GM19438 (cell line): ENCODE results near the gene RRBP1.

Source experiments
- ATAC-seq: cut with Tn5 transposase; IDR thresholded peaks from one replicate; pipeline ENCODE4 v1.9.1; 2021; ENCODE audit warnings: low read depth; ENCODE audit not compliant: unreplicated experiment

RRBP1 gene

DNA sequence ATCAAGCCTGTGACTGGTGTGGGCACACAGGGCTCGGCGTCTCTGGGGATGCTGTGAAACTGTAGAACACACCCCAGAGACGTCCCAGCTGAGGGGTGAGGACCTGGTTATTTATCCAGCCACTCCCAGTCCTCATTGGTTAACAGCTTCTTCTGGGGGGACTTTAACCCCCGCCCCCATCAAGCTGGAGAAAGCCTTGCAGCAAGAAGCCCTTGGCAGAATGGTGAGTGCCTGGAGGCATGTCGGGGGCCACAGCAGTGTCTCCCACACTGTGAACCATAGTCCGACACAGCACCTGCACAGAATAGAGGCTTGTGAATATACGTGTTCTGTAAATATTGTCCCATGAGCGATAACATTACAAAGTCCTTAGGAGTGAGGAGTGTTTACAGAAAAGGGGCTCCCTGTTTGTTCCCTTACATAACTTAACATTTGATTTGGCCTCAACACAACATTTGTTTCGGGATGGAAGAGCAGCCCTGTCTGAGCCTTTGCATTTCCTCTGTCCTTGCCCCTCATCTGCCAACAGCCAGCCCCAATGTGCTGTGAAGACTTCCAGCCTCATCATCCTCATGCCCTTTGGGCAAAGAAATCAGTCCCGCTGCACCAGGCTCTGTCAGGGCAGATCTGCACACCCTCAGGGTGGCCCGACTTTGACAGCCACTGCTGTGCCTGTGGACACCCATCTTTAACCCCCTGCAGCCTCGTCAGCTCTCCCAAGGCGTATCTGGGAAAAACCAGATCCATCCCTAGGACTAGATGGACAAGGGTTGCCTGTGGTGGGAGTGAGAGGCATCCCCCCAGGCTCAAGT lies 2.2 kb upstream of the RRBP1 start:
- ATAC-seq: no peak

DNA sequence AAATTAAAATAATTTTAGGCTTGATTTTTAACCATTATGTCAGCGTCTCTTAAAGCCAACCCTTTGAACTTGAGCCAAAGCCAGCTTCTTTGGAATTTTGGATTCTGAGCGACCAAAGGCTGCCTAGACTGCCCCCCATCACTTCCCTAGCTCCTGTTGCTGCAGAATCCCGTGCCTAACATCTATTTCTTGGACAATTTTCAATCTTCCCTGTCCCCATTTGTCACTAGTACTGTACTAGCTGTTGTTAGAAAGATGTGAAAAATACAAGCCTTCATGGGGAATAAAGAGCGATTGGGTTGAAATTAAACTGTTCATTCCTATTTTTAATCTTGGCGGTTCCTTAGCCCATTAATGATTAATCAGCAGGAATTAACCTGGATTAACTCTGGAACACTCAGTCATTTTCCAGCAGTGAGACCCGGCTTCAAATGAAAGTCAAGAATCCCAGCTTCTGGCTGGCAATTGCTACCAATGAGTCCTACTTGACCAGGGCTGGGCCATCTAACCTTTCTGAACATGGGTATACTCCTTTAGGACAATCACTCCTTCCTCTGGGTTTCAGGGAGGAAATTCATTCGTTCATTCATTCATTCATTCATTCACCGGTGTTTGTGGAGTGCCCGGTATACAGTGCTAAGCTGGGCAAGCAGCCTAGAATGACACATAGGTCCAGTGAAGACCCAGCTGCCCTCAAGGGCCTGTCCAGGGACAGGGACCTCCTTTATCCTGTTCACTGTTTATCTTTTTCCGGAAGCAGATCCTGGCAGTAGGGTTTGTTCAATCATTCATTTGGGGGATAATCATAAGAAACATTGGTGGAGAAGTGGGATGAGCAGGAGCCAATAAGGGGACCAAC lies 1.4 kb upstream of the RRBP1 start:
- no peak for ATAC-seq

DNA sequence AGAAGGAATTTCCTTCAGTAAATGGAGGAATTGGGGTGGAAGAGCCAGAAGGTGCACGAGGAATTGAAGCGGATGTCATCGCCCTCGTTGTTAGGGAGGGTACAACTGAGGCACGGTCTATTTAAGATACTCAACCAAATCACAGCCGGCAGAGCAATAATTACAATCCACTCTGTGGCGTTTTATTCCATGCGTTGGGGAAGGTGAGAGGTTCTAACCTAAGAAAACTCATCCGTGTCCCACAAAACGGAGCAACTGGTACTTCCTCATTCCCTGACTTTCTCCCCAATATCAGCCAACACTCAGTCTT lies 802 bp upstream of the RRBP1 start:
- no peak for ATAC-seq

DNA sequence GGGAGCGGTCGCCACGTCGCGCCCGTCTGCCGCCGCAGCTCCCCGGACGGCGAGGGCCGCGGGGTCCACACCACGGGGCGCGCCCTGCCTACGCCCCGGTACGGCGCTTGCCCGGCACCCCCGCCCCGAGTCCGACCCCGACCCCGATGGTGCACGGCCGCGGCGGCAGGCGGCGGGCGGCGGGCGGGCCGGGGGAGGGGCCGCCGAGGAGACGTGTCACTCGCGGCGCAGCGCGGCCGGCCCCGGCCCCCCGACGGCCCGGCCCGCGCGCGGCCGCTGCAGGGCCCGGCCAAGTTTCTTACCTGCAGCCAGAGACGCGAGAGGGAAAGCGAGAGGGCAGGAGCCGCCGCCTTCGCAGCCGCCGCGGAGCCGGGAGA lies 328 bp downstream of the RRBP1 start:
- peak; percentile 5 for ATAC-seq

DNA sequence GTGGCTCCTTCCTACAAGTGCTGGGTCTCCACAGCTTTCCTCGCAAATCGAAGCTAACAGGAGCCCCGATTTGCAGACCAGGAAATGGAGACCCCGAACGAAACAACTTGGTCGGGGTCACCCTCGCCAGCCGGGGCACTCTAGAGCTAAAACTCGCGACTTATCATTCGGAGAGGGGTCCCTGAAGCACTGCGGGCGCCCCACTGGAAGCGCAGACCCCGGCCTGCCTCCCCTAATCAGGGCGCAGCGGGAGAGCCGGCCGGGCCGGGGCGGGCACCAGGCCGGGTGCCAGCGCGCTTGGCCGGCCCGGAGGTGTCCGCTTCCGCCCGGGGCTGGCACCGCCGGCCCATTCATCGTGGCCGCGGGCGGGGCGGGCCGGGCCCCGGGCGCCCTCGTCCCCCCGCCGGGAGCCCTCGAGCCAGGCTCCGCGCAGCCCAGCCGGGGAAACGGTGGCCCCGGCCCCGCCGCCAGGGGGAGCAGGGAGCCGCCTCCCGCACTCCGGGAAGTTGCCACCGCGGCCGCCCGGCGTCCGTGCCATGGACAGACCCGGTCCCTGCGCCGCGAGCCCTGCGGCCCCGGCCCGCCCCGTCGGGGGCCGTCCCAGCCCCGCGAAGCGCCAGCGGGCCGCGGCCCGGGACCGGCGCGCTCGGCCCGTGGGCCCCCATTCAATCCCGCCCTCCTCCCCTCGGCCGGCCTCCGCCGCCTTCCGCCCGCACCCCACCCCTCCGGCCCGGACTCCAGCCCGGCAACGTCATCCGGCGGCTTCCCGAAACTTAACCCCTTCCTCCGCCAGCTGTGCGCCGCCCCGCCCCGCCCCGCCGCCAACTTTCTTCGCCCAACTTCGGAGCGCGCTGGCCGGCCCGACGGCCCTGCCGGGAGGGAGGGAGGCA lies 961 bp downstream of the RRBP1 start:
- ATAC-seq: peak; percentile 41

DNA sequence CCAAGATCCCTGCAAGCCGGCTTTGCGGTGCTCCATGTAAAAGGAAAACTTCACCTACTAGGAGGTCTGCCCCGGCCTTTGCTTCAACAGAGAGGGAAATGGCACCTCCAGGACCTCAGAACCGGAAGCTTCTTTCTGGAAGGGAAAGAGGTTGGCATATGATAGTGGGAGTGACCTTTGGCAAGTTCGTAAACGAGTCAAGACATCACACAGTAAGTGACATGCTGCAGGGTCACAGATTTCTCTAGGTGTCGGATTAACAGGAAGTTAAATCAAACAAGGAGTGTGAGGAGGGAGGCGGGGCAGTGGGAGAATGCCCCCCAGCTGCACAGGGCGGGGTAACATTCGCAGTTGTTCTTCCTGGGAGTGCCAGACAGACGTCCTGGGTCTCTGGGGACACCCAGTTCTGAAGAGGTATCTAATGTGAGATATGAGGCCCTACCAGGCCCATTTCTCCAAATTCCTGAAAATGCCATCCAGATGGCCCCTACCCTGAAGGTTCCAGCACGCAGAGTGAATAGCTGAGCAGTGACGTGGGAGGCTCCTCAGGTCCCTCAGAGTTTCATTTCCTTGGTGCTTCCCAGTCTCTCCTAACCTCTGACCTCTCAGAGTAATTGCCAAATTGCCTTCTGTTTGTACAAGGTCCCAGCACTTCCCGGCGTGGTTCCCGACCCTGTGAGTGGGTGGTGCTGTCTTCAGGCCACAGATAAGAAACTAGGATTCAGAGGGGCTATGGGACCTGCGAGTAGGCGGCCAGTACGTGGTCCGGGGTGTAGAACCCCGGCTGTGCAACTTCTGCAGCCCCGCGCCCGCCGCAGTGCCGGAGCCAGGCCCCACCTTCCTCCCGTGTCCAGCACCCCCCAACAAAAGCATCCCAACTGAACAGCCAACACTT lies 1.9 kb downstream of the RRBP1 start:
- ATAC-seq: no peak

DNA sequence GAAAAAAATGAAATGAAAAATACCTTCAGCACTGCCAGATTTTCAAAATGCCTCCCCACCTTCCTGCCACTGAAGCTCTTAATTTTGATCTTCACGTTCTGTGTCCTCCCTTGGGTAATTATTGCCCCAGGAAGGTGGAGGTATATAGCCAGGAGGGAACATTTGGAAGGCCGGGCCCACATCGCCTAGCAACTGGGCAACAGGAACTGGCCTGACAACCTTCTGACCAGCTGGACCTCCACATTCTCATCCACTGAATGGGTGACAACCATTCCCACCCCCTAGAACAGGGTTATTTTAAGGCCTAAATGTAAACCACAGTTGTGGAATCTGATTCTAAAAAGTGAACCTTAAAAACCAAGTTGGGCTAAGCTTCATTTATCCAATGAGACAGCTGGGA lies 3.2 kb downstream of the RRBP1 start:
- ATAC-seq: no peak

DNA sequence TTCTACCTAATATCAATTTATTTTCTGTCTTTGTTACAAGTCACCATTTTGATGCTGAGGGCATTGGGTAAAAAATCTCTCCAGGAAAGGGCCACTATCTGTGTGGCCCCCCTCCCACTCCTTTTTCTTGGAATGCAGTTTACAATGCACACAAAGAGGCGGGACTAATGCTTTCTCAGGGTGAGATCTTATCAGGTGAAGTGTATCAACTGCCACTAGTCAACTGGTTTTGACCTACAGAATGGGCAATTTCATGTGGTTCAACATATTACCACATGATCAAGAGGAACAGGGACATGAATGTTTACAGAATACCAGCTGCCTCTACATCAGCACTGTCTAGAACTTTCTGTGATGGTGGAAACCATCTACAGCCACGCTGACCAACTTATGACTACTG lies 3.7 kb downstream of the RRBP1 start:
- no peak for ATAC-seq

DNA sequence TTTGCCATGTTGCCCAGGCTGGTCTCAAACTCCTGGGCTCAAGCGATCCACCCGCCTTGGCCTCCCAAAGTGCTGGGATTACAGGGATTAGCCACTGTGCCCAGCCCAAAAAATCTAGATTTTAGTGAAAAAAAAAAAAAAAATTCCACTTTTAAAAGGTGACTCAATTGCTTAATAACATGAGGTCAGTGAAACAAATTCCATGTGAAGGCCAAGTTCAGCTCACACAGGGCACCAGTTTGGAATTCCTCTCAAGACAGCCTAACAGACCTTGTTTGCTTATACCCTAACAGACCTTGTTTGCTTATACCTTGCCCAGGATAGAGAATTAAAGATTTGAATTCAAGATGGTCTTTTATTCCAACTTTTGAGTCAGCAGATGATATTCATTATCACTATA lies 5.1 kb downstream of the RRBP1 start:
- no peak for ATAC-seq

DNA sequence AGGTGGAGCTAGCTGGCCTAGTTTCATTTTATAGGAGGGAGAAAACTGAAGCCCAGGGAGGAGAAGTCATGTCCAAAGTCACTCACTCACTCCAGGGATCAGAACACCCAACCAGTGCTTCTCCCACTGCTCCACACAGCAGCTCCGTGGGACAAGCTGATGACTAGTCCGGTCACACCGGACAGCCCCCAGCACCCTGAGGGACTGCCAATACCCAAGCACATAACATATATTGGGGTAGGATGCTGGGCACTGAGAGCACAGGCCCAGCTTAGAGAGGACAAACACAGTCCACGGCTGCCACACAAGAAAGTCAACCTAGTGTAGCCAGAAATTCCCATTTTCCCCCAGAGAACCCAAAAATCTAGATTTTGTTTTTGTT lies 5.7 kb downstream of the RRBP1 start:
- no peak for ATAC-seq

DNA sequence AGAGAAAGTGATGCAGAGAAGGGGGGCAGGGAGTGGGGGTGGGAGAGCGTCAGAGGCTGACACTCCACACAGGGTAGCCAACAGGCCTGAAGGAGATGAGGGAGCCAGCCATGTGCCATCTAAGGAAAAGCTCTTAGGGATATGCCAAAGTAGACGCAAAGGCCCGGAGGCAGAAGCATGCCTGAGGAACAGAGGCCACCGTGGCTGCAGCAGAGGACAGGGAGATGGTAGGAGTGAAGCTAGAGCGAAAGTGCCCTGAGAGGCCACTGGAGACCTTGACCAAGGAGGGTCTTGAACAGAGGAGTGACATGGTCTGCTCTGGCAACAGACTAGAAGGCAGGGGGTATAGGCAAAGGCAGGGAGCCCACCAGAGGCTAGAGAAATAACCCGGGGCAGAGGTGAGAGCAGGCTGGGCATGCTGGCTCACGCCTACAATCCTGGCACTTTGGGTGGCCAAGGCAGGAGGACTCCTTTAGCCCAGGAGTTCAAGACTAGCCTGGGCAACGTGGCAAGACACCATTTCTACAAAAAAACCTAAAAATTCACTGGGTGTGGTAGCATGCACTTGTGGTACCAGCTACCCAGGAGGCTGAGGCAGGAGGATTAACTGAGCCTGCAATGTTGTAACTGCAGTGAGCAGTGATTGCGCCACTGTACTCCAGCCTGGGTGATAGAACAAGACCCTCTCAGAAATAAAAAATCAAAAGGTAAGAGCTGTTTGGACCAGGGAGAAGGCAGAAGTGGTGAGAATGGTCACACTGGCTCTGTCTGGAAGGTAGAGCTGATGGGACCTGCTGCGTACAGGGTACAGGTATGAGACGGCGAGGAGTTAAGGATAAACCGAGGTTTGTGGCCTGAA lies 6.3 kb downstream of the RRBP1 start:
- ATAC-seq: no peak

DNA sequence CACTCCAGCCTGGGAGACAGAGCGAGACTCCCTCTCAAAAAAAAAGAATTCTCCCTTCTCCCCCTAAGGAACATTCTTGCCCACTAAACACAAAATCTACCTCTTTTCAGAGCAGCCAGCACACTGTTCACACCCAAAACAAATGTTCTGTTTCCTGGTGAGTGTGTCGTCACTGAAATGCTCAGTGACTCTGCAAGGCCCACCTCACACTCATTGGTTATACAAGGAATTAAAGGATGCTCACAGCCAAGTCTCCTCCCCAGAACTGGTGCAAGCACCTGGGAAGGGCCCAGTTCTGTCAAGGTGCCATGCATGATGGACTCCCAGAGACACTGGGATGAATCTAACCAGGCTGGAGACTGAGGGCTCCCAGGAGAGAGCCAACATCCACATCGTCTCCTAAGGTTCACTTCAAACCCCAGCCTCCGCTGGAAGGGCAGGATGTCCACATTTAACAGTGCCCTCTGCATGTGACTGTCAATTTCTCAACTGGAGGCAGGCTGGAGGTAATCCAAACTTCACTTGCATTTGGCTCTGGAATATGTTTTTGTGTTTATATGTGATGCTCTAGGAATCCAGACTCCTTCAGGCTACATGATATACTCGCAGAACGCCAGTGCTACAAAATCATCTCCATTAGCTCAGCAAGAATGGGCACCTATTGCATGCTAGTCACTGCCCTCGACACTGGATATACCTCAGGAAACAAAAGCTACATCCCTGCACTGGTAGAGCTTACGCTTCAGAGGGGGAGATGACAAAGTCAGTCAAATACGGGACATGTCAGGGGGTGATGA lies 7.1 kb downstream of the RRBP1 start:
- no peak for ATAC-seq

DNA sequence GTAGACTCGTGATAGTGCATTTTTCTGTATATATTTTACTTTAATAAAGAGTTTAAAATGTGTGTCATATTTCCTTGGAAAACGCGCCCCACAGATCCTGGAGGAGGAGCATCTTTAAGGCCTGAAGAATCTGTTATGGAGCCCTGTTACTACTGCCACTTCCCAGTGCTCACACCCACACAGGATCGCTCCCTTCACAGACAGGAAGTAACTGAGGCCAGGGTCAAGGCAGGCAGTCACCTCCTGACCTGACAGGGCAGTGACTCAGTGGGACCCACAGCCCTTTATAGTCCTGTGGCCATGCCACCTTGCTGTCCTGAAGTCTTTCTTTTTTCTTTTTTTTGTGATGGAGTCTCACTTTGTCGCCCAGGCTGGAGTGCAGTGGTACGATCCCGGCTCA lies 9.0 kb downstream of the RRBP1 start:
- ATAC-seq: no peak

DNA sequence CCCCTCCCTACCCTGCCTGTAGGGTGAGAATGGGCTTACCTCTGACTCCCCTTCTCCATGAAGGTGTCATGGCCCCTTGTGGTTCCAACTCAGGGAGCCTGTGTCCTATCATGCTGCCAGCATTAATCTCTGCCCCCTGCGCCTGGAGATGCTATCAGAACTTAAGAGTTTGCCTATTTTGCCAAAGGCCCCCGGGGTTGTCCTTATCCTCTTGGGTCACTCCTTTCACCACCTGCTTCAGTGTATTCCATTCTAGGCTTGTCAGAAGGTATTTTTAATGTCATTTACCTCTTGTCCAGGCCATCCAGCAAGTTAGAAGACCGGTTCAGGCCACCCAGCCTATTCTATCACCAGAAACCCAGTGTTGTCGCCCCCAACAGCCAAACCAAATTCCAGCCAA lies 10.5 kb downstream of the RRBP1 start:
- ATAC-seq: no peak

DNA sequence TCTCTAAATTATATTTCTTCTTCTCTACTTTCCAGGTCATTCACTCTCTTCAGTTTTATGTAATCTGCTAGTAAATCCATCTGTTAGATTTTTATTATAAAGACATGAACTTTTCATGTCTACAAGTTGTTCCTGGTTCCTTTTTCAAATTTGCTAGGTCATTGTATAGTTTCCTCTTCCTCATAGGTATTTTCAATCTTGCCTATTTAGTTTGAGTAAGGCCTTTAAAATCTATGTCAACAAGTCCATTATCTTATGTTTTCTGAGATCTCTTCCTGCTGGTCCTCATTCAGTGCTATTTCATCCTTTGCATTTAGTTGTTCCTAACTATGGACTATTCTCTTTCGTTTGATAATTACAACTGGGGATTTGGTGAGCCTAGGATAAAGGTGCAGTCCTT lies 11.0 kb downstream of the RRBP1 start:
- no peak for ATAC-seq

DNA sequence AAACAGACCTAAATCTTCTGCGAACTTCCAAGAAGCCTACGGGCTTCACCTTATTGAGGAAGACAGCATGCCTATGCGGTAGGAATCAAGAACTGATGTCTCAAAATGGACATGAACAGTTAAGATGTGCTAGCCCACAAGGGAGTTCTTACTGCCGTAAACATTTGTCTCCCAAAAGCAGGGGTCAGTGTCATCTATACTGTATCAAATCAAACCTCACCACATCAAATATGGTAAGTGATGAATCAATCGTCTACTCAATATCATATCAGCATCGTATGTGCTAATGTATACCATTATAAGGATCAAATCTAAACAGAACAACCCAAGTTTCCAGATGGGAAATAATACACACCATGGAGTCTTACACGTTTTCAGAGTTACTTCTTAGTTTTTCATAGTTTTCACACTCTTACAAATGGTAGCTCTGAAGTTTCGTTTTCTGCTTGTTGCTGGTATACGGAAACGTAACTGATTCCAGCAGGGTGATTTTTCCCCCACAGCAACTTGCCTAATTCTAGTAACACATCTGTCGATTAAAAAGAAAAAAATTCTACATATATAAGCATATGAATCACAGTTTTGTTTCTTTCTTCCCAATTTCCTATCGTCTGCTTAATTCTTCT lies 12.6 kb downstream of the RRBP1 start:
- no peak for ATAC-seq

DNA sequence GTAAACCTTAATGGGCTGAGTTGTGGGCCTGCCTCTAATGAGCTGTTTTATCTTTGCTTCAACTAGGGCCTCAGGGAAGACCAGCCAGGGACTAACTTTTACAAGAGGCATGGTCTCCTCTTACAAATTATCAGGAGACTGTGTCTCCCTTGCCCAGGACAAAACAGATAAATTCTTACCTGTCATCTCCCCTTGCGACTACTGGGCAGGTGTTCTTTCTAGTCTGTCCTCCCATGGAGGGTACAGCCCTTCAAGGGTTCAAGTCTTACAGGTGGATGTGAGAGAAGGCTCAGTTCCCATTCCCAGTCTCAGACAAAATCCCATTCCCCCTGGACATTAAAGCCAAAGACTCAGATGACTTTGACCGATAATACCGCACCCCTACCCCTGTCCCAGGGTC lies 13.6 kb downstream of the RRBP1 start:
- ATAC-seq: no peak

DNA sequence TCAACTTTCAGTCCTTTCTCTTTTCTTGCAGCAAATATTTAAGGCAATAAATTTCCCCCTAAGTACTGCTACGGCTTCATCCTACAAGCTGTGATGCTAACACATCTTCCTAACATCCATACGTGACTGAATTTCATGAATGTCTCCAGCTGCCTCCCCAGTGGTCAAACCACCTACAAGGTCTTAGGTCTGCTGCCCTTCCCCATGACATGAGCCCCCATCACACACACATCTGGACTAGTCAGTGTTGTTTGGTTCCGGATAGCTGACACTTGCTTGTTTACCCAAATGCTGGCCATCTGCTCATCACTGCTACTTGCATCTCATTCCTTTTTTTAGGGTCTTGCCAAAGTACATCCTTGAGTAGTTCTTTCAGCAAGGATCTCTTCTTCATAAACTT lies 14.6 kb downstream of the RRBP1 start:
- ATAC-seq: no peak
